Panc1 (cell line): Measurements from ENCODE around the gene PCGF6. TPM values are rescaled to one million over a fixed set of nuclear protein-coding genes. Genes with fewer than 3 reads are reported as not detected.

Source experiments
- ATAC-seq: fragments of 200-7000 bp; cut with Tn5 transposase; 2 replicates; pipeline ENCODE4 v1.9.1; 2020; ENCODE audit warnings: mild to moderate bottlenecking, moderate library complexity
- BruUV-seq: library from RNA; stranded (reverse); fragments of 400-500 nt; replicated peaks from 2 replicates; lab custom pipeline; 2021; lab: Mats Ljungman, UMichigan
- CTCF ChIA-PET: fragments of 300-600 bp; sonication (Branson Sonifier 250); formaldehyde crosslinking; loops from one replicate; lab custom pipeline; 2022; ENCODE audit warnings: antibody characterized with exemption; lab: Charles Lee
- POLR2A ChIA-PET: fragments of 300-600 bp; sonication (Branson Sonifier 250); formaldehyde crosslinking; loops from one replicate; lab custom pipeline; 2022; ENCODE audit warnings: antibody characterized with exemption; lab: Charles Lee
- DNase-seq: peaks from one replicate; pipeline ENCODE4 v3.0.0-alpha.2; 2010; ENCODE audit warnings: low read depth, low spot score
- H3K27ac ChIP-seq: 2 replicates; pipeline ENCODE4 v1.5.1; 2011; ENCODE audit warnings: mild to moderate bottlenecking, low read length, inconsistent platforms
- H3K27me3 ChIP-seq: fragments of 200-500 bp; sonication (Bioruptor generic); 2 replicates; pipeline ENCODE4 v1.6.0; 2014; ENCODE audit warnings: low read length, inconsistent platforms; ENCODE audit not compliant: control insufficient read depth, insufficient read depth
- H3K36me3 ChIP-seq: fragments of 200-500 bp; sonication (Bioruptor generic); 2 replicates; pipeline ENCODE4 v1.5.1; 2014; ENCODE audit warnings: inconsistent platforms, mild to moderate bottlenecking, low read length, moderate library complexity; ENCODE audit not compliant: control insufficient read depth, insufficient read depth
- H3K4me1 ChIP-seq: 2 replicates; pipeline ENCODE4 v1.5.1; 2011; ENCODE audit warnings: inconsistent platforms, mild to moderate bottlenecking, low read length, moderate library complexity; ENCODE audit not compliant: control insufficient read depth, insufficient read depth
- H3K4me3 ChIP-seq, 2 experiments: 2 replicates each; pipeline ENCODE4 v1.5.1; 2011 to 2012; ENCODE audit warnings: low read depth in 2 of 2, low read length in 2 of 2, mild to moderate bottlenecking in 2 of 2, inconsistent platforms in 1 of 2, moderate library complexity in 1 of 2
- H3K9me3 ChIP-seq: fragments of 200-500 bp; sonication (Bioruptor generic); 2 replicates; pipeline ENCODE4 v1.5.1; 2014; ENCODE audit warnings: low read depth, mild to moderate bottlenecking, inconsistent platforms, low read length, moderate library complexity; ENCODE audit not compliant: control insufficient read depth, insufficient read depth
- CTCF ChIP-seq: fragments of 450-650 bp; IDR thresholded peaks from 2 replicates; pipeline ENCODE4 v1.5.1; 2017; ENCODE audit warnings: mild to moderate bottlenecking
- POLR2AphosphoS5 ChIP-seq: IDR thresholded peaks from 2 replicates; pipeline ENCODE4 v1.6.1; 2012; ENCODE audit warnings: mild to moderate bottlenecking, low read depth, low read length, moderate library complexity
- SIN3A ChIP-seq: IDR thresholded peaks from 2 replicates; pipeline ENCODE4 v1.6.1; 2012; ENCODE audit warnings: low read depth, mild to moderate bottlenecking, low read length, moderate library complexity, borderline replicate concordance; ENCODE audit not compliant: insufficient read depth
- TCF7L2 ChIP-seq: IDR thresholded peaks from 2 replicates; pipeline ENCODE4 v1.6.1; 2011; ENCODE audit warnings: mild to moderate bottlenecking, low read depth, low read length, inconsistent platforms
- in situ Hi-C: cut with HindIII; loops from 2 replicates; pipeline ENCODE4 v1.10.0; 2016; ENCODE audit warnings: low sequenced_read_pairs, low pct_unique_long_range_greater_than_20kb
- intact Hi-C: fragments of 100-400 bp; cut with micrococcal nuclease; formaldehyde crosslinking; loops from one replicate; pipeline ENCODE4 v1.10.0; 2022; ENCODE audit not compliant: unreplicated experiment
- total RNA-seq: library from RNA; stranded (reverse); gene quantifications from one replicate; pipeline ENCODE4 v1.2.1, GENCODE V29; 2021; ENCODE audit not compliant: unreplicated experiment
- TF ChIP-seq, protein P1 (sequence below), 2 experiments: IDR thresholded peaks; 2 replicates each; pipeline ENCODE4 v1.6.1; 2011 to 2012; ENCODE audit warnings: low read depth in 2 of 2, control low read depth in 1 of 2, low read length in 1 of 2, mild to moderate bottlenecking in 1 of 2, moderate library complexity in 1 of 2; ENCODE audit not compliant: insufficient read depth in 1 of 2

PCGF6 gene
- total RNA-seq, 1 experiment from 2014 or later: 18.0 TPM

- DNase-seq: no peak
- no peak overlapping the region for H3K4me3 ChIP-seq
- intact Hi-C loops: no loop called here
- no peak for ATAC-seq
- no peak overlapping the region for H3K27ac ChIP-seq
- H3K36me3 ChIP-seq: peaks cover 16% of the 10 kb centered on the region
- TF ChIP-seq CTCF (no peak), TCF7L2 (no peak), POLR2AphosphoS5 (no peak), SIN3A (no peak)
- TF ChIP-seq, protein P1, sequence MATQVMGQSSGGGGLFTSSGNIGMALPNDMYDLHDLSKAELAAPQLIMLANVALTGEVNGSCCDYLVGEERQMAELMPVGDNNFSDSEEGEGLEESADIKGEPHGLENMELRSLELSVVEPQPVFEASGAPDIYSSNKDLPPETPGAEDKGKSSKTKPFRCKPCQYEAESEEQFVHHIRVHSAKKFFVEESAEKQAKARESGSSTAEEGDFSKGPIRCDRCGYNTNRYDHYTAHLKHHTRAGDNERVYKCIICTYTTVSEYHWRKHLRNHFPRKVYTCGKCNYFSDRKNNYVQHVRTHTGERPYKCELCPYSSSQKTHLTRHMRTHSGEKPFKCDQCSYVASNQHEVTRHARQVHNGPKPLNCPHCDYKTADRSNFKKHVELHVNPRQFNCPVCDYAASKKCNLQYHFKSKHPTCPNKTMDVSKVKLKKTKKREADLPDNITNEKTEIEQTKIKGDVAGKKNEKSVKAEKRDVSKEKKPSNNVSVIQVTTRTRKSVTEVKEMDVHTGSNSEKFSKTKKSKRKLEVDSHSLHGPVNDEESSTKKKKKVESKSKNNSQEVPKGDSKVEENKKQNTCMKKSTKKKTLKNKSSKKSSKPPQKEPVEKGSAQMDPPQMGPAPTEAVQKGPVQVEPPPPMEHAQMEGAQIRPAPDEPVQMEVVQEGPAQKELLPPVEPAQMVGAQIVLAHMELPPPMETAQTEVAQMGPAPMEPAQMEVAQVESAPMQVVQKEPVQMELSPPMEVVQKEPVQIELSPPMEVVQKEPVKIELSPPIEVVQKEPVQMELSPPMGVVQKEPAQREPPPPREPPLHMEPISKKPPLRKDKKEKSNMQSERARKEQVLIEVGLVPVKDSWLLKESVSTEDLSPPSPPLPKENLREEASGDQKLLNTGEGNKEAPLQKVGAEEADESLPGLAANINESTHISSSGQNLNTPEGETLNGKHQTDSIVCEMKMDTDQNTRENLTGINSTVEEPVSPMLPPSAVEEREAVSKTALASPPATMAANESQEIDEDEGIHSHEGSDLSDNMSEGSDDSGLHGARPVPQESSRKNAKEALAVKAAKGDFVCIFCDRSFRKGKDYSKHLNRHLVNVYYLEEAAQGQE (IDR thresholded peaks at IDR 0.05; ENCODE audit: insufficient read depth in 1 of 2, low read depth in 2 of 2, low read length in 1 of 2): no peak
- no peaks in the 10 kb centered on the region for H3K4me1 ChIP-seq
- H3K9me3 ChIP-seq: no peaks in the 10 kb centered on the region
- in situ Hi-C loops: no loop called here
- ChIA-PET POLR2A (no interaction called here), CTCF (interaction anchor here (0.7 kb wide), 1 partner anchor 22 kb away, joined by 3 read pairs; no protein-coding TSS in a partner anchor)
- no peaks in the 10 kb centered on the region for H3K27me3 ChIP-seq
- no TSS peak for BruUV-seq
Observed at GRCh38 chr10:103310197-103310596, 40.7 kb downstream of the PCGF6 start.

- DNase-seq: no peak
- Histone ChIP-seq H3K9me3 (no peaks in the 10 kb centered on the region), H3K27me3 (no peaks in the 10 kb centered on the region), H3K27ac (no peak overlapping the region), H3K4me1 (no peaks in the 10 kb centered on the region), H3K4me3 (no peak overlapping the region), H3K36me3 (peaks cover 7% of the 10 kb centered on the region; the same call in 1 of the 2 replicates)
- no TSS peak for BruUV-seq
- ATAC-seq: no peak
- ChIA-PET CTCF (no interaction called here), POLR2A (no interaction called here)
- TF ChIP-seq POLR2AphosphoS5 (no peak), SIN3A (no peak), CTCF (no peak), TCF7L2 (no peak)
- TF ChIP-seq, protein P1 (IDR thresholded peaks at IDR 0.05; ENCODE audit: insufficient read depth in 1 of 2, low read depth in 2 of 2, low read length in 1 of 2): no peak
- in situ Hi-C loops (no loop called here), intact Hi-C loops (no loop called here)
Observed at GRCh38 chr10:103307594-103307993, 43.3 kb downstream of the PCGF6 start.
